Measurements from ENCODE around the gene ZPBP2.

- TF ChIP-seq, protein P1, sequence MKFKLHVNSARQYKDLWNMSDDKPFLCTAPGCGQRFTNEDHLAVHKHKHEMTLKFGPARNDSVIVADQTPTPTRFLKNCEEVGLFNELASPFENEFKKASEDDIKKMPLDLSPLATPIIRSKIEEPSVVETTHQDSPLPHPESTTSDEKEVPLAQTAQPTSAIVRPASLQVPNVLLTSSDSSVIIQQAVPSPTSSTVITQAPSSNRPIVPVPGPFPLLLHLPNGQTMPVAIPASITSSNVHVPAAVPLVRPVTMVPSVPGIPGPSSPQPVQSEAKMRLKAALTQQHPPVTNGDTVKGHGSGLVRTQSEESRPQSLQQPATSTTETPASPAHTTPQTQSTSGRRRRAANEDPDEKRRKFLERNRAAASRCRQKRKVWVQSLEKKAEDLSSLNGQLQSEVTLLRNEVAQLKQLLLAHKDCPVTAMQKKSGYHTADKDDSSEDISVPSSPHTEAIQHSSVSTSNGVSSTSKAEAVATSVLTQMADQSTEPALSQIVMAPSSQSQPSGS (CRISPR knock-in tag; IDR thresholded peaks at IDR 0.05), result no peak
- TF ChIP-seq EZH2 (conservative IDR thresholded peaks at IDR 0.05; ENCODE audit: low read depth, low read length), result no peak
- TF ChIP-seq POLR2AphosphoS5 (IDR thresholded peaks at IDR 0.05; ENCODE audit: low read depth, low read length), result no peak
- TF ChIP-seq, protein P2, sequence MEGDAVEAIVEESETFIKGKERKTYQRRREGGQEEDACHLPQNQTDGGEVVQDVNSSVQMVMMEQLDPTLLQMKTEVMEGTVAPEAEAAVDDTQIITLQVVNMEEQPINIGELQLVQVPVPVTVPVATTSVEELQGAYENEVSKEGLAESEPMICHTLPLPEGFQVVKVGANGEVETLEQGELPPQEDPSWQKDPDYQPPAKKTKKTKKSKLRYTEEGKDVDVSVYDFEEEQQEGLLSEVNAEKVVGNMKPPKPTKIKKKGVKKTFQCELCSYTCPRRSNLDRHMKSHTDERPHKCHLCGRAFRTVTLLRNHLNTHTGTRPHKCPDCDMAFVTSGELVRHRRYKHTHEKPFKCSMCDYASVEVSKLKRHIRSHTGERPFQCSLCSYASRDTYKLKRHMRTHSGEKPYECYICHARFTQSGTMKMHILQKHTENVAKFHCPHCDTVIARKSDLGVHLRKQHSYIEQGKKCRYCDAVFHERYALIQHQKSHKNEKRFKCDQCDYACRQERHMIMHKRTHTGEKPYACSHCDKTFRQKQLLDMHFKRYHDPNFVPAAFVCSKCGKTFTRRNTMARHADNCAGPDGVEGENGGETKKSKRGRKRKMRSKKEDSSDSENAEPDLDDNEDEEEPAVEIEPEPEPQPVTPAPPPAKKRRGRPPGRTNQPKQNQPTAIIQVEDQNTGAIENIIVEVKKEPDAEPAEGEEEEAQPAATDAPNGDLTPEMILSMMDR (CRISPR knock-in tag; IDR thresholded peaks at IDR 0.05), result no peak
- no peak for TF ChIP-seq MAX (IDR thresholded peaks at IDR 0.05)
- no peak for TF ChIP-seq ZNF296 (CRISPR knock-in tag; conservative IDR thresholded peaks at IDR 0.05)
- no peak for TF ChIP-seq SMAD1 (CRISPR knock-in tag; IDR thresholded peaks at IDR 0.05; ENCODE audit: borderline replicate concordance, low read depth)
- TF ChIP-seq ZNF354B (CRISPR knock-in tag; IDR thresholded peaks at IDR 0.05), result no peak
Measured at GRCh38 chr17:39831588-39831987, 36.4 kb upstream of the ZPBP2 start.
